CD14-positive monocyte (primary cell): ENCODE measurements around the gene LRCH4. TPM values are rescaled to one million over a fixed set of nuclear protein-coding genes. Genes with fewer than 3 reads are reported as not detected.
A peak's percentile ranks its signal among the peaks of the same experiment; 100 is the strongest.

ENCODE experiments used
- DNase-seq, 3 donors: peaks; one replicate each; pipeline ENCODE4 v3.0.0-alpha.2; 2011 to 2022
- H2AFZ ChIP-seq: 2 replicates; pipeline ENCODE4 v1.6.0; 2012; ENCODE audit warnings: mild to moderate bottlenecking, low read depth, low read length, inconsistent platforms; ENCODE audit not compliant: insufficient read depth, poor library complexity, severe bottlenecking
- H3K27ac ChIP-seq, 2 donors: 1 replicate in 1 of 2; 2 replicates in 1 of 2; pipeline ENCODE4 v1.5.1; 2012 to 2013; ENCODE audit warnings: low read length in 2 of 2, control low read depth in 1 of 2, inconsistent platforms in 1 of 2, low read depth in 1 of 2, mild to moderate bottlenecking in 1 of 2
- H3K27me3 ChIP-seq, 2 donors: one replicate each; pipeline versions ENCODE4 v1.6.0 to v1.6.1; 2011 to 2013; ENCODE audit warnings: low read length in 2 of 2; ENCODE audit not compliant: control insufficient read depth in 2 of 2, insufficient read depth in 2 of 2
- H3K36me3 ChIP-seq, 2 donors: replicated peaks in 1 of 2; 1 replicate in 1 of 2; 2 replicates in 1 of 2; pipeline versions ENCODE4 v1.5.1 to v1.6.1; 2012 to 2013; ENCODE audit warnings: low read length in 2 of 2, control low read depth in 1 of 2, inconsistent platforms in 1 of 2, mild to moderate bottlenecking in 1 of 2; ENCODE audit not compliant: insufficient read depth in 2 of 2, control insufficient read depth in 1 of 2
- H3K4me1 ChIP-seq, 2 donors: 1 replicate in 1 of 2; 2 replicates in 1 of 2; pipeline versions ENCODE4 v1.5.1 to v1.6.1; 2012 to 2013; ENCODE audit warnings: low read length in 2 of 2, control low read depth in 1 of 2, inconsistent platforms in 1 of 2, mild to moderate bottlenecking in 1 of 2, moderate library complexity in 1 of 2; ENCODE audit not compliant: insufficient read depth in 2 of 2, control insufficient read depth in 1 of 2
- H3K4me2 ChIP-seq: replicated peaks from 2 replicates; pipeline ENCODE3; 2012; ENCODE audit warnings: low read length, moderate library complexity, mild to moderate bottlenecking; ENCODE audit not compliant: poor library complexity, severe bottlenecking; ENCODE audit errors: extremely low read depth
- H3K4me3 ChIP-seq, 3 experiments: fragments of 200-600 bp in 1 of 3; sonication (generic) in 1 of 3; replicated peaks in 1 of 3; 1 replicate in 2 of 3; 2 replicates in 1 of 3; pipeline ENCODE4 v1.5.1; 2011 to 2013; ENCODE audit warnings: low read length in 3 of 3, mild to moderate bottlenecking in 3 of 3, control low read depth in 2 of 3, low read depth in 2 of 3, inconsistent platforms in 1 of 3, moderate library complexity in 1 of 3
- H3K79me2 ChIP-seq: 2 replicates; pipeline ENCODE4 v1.6.0; 2012; ENCODE audit warnings: mild to moderate bottlenecking, control low read depth, inconsistent platforms, low read length, moderate library complexity; ENCODE audit not compliant: insufficient read depth
- H3K9ac ChIP-seq: 2 replicates; pipeline ENCODE4 v1.6.0; 2017; ENCODE audit warnings: low read length, mild to moderate bottlenecking; ENCODE audit not compliant: insufficient read depth, poor library complexity, severe bottlenecking
- H3K9me3 ChIP-seq, 2 donors: replicated peaks in 1 of 2; 1 replicate in 1 of 2; 2 replicates in 1 of 2; pipeline versions ENCODE4 v1.5.1 to v1.6.1; 2012 to 2013; ENCODE audit warnings: low read length in 2 of 2, control low read depth in 1 of 2; ENCODE audit not compliant: control insufficient read depth in 1 of 2, insufficient read depth in 1 of 2
- H4K20me1 ChIP-seq: 2 replicates; pipeline ENCODE4 v1.6.0; 2012; ENCODE audit warnings: mild to moderate bottlenecking, low read length, control low read depth, moderate library complexity; ENCODE audit not compliant: insufficient read depth
- H3K27ac Mint-ChIP-seq, 7 donors: one replicate each; pipeline ENCODE4 v1.8.0; 2020; ENCODE audit warnings: mild to moderate bottlenecking in 7 of 7, mixed read lengths in 7 of 7, moderate library complexity in 6 of 7, inconsistent platforms in 2 of 7
- H3K27me3 Mint-ChIP-seq, 3 donors: one replicate each; pipeline ENCODE4 v1.8.0; 2021 to 2022; ENCODE audit warnings: low read depth in 3 of 3, mild to moderate bottlenecking in 3 of 3, mixed read lengths in 3 of 3, moderate library complexity in 3 of 3, inconsistent platforms in 1 of 3
- H3K36me3 Mint-ChIP-seq, 2 donors: one replicate each; pipeline ENCODE4 v1.8.0; 2020; ENCODE audit warnings: mixed read lengths in 2 of 2, inconsistent platforms in 1 of 2, mild to moderate bottlenecking in 1 of 2
- H3K4me1 Mint-ChIP-seq: one replicate; pipeline ENCODE4 v1.8.0; 2020; ENCODE audit warnings: mild to moderate bottlenecking, mixed read lengths
- H3K4me3 Mint-ChIP-seq, 2 donors: one replicate each; pipeline ENCODE4 v1.8.0; 2020; ENCODE audit warnings: mild to moderate bottlenecking in 2 of 2, mixed read lengths in 2 of 2, moderate library complexity in 1 of 2
- H3K9me3 Mint-ChIP-seq, 7 donors: one replicate each; pipeline ENCODE4 v1.8.0; 2020 to 2022; ENCODE audit warnings: mixed read lengths in 7 of 7, mild to moderate bottlenecking in 6 of 7, moderate library complexity in 6 of 7, inconsistent platforms in 2 of 7
- WGBS: methylation state at CpG from one replicate; pipeline ENCODE4 v1.1.5; 2013; ENCODE audit warnings: missing lambda C conversion rate; ENCODE audit not compliant: insufficient coverage; 5-methylcytosine and 5-hydroxymethylcytosine counted together
- intact Hi-C, 2 donors: fragments of 100-400 bp; cut with micrococcal nuclease; formaldehyde crosslinking; loops; one replicate each; pipeline versions ENCODE4 v1.15.0 to v1.15.1; 2023
- polyA plus RNA-seq, 3 donors: library from polyadenylated mRNA; depleted of rRNA in 1 of 3; unstranded in 2 of 3; stranded (reverse) in 1 of 3; fragments of 300-500 nt in 2 of 3; fragments of >200 nt in 1 of 3; fragmentation: Illumina TruSeq in 2 of 3; gene quantifications; 1 replicate in 2 of 3; 2 replicates in 1 of 3; pipeline ENCODE4 v1.2.3, GENCODE V29; 2012 to 2021
- TF ChIP-seq, protein P1 (sequence below): fragments of 200-600 bp; IDR thresholded peaks from one replicate; pipeline ENCODE4 v1.8.0; 2022; ENCODE audit warnings: antibody characterized with exemption, mild to moderate bottlenecking

The LRCH4 gene
- polyA plus RNA-seq, 3 donors = 132 to 286 (median 134) TPM

DNA sequence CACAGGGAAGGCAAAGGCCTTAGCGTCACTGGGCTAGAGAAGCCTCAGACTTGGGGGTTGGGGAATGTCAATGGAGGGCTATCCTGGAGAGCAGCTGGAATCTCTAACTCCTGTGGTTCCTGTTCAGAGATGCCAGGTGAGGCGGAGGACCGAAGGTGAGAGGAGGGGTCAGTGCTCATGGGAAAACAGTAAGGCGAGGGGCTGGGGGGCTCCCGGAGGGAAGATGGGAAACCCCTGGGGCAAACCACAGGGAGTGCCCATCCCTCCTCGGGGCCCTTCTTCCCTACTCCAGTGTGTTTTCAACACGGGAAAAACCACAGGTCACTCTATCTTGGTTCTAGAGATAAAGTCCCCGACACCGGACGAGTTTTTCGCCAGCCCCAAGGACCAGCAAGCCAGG is 3.3 kb downstream of the LRCH4 start:
- no peak for DNase-seq
- no peak overlapping the region for H2AFZ ChIP-seq
- no peaks in the 10 kb centered on the region for H3K27me3 ChIP-seq
- WGBS = 58% methylated on average over 6 of the region's 11 CpGs
- Mint-ChIP-seq H3K4me3 (peak overlapping the region; percentile 93 to 99), H3K27me3 (peaks cover 1 to 2% (median 1%) of the 10 kb centered on the region in 3 donors), H3K9me3 (peaks cover 0 to 3% (median 0%) of the 10 kb centered on the region in 7 donors), H3K27ac (peak overlapping the region; percentile 93 to 98 (median 98)), H3K36me3 (peaks cover 5 to 15% of the 10 kb centered on the region in 2 donors), H3K4me1 (peaks cover 39% of the 10 kb centered on the region)
- intact Hi-C loops = loop anchor here in 1 of 2 donors (10.0 kb wide), 1 partner anchor 662 kb away; the partner anchor contains the start of gene FIS1
- H3K9ac ChIP-seq = peak overlapping the region; percentile 84
- H3K27ac ChIP-seq = peak overlapping the region; percentile 84 to 88
- peak overlapping the region; percentile 77 to 100 (median 93) for H3K4me3 ChIP-seq
- TF ChIP-seq, protein P1, sequence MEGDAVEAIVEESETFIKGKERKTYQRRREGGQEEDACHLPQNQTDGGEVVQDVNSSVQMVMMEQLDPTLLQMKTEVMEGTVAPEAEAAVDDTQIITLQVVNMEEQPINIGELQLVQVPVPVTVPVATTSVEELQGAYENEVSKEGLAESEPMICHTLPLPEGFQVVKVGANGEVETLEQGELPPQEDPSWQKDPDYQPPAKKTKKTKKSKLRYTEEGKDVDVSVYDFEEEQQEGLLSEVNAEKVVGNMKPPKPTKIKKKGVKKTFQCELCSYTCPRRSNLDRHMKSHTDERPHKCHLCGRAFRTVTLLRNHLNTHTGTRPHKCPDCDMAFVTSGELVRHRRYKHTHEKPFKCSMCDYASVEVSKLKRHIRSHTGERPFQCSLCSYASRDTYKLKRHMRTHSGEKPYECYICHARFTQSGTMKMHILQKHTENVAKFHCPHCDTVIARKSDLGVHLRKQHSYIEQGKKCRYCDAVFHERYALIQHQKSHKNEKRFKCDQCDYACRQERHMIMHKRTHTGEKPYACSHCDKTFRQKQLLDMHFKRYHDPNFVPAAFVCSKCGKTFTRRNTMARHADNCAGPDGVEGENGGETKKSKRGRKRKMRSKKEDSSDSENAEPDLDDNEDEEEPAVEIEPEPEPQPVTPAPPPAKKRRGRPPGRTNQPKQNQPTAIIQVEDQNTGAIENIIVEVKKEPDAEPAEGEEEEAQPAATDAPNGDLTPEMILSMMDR = no peak
- peaks cover 77% of the 10 kb centered on the region for H4K20me1 ChIP-seq
- H3K36me3 ChIP-seq = peaks cover 47 to 50% of the 10 kb centered on the region in 2 donors
- peaks cover 34 to 53% of the 10 kb centered on the region in 2 donors for H3K4me1 ChIP-seq
- no peaks in the 10 kb centered on the region for H3K9me3 ChIP-seq
- H3K79me2 ChIP-seq = peaks cover 58% of the 10 kb centered on the region
- peak overlapping the region; percentile 93 for H3K4me2 ChIP-seq

DNA sequence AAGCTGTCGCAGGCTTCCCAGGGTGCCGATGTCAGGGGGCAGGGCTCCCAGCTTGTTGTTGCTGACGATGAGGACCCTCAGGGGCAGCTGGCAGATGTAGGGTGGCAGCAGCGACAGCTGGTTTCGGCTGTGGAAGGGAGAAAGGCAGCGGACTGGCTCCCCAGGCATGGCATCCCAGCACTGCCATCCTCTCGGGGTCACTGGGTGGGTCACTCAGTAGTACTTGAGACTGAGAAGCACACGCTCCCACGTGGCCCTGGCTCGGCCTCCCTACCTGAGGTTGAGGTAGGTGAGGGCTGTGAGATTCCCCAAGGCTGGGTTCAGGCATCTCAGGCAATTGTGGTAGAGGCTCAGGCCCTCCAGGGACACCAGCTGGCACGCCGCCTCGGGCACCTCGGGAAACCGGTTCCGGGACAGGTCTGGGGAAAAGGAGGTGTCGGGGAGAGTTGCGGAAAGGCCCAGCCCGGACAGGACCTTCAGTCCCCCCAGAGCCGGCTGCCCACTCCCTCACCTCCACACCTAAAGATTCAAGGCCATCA is 3.8 kb downstream of the LRCH4 start:
- Histone ChIP-seq H3K79me2 (peaks cover 58% of the 10 kb centered on the region), H3K9me3 (no peaks in the 10 kb centered on the region), H3K4me2 (peak overlapping the region; percentile 93), H3K4me1 (peaks cover 32 to 47% of the 10 kb centered on the region in 2 donors), H3K9ac (peak overlapping the region; percentile 84), H3K36me3 (peaks cover 53 to 56% of the 10 kb centered on the region in 2 donors), H2AFZ (no peak overlapping the region), H3K27ac (peak overlapping the region; percentile 84 to 88), H3K4me3 (peak overlapping the region in 1 of 3 experiments; percentile 100), H4K20me1 (peaks cover 82% of the 10 kb centered on the region), H3K27me3 (no peaks in the 10 kb centered on the region)
- Mint-ChIP-seq H3K9me3 (peaks cover 0 to 3% (median 0%) of the 10 kb centered on the region in 7 donors), H3K27ac (peak overlapping the region in 4 of 7 donors; percentile 84 to 98 (median 94)), H3K36me3 (peaks cover 5 to 17% of the 10 kb centered on the region in 2 donors), H3K4me1 (peaks cover 38% of the 10 kb centered on the region), H3K4me3 (peak overlapping the region; percentile 93 to 99), H3K27me3 (peaks cover 1 to 2% (median 1%) of the 10 kb centered on the region in 3 donors)
- 94% methylated on average over 10 of the region's 20 CpGs for WGBS
- DNase-seq = no peak
- intact Hi-C loops = loop anchor here in 1 of 2 donors (10.0 kb wide), 1 partner anchor 663 kb away; the partner anchor contains the start of gene FIS1
- TF ChIP-seq, protein P1 = no peak
